Smooth muscle cell (in vitro differentiated cells): ENCODE data around the gene ROR2. TPM values are rescaled to one million over a fixed set of nuclear protein-coding genes. Genes with fewer than 3 reads are reported as not detected.

Source experiments
- DNase-seq: peaks from one replicate; lab custom pipeline; 2025; ENCODE audit not compliant: unreplicated experiment; lab: John Stamatoyannopoulos, UW
- H2AFZ ChIP-seq: fragments of 200-600 bp; sonication (generic); 2 replicates; pipeline ENCODE4 v1.6.0; 2016; ENCODE audit warnings: antibody characterized with exemption, low read depth, mild to moderate bottlenecking
- H3F3A ChIP-seq: fragments of 200-600 bp; sonication (generic); 2 replicates; pipeline ENCODE4 v1.6.0; 2017; ENCODE audit warnings: antibody characterized with exemption, low read depth
- H3K27ac ChIP-seq: fragments of 200-600 bp; sonication (generic); 2 replicates; pipeline ENCODE4 v1.5.1; 2016; ENCODE audit warnings: low read depth, mild to moderate bottlenecking
- H3K27me3 ChIP-seq: fragments of 200-600 bp; sonication (generic); 2 replicates; pipeline ENCODE4 v1.6.1; 2016; ENCODE audit warnings: low read depth, mild to moderate bottlenecking
- H3K36me3 ChIP-seq: fragments of 200-600 bp; sonication (generic); 2 replicates; pipeline ENCODE4 v1.5.1; 2016; ENCODE audit warnings: low read depth
- H3K4me1 ChIP-seq: fragments of 200-600 bp; sonication (generic); 2 replicates; pipeline ENCODE4 v1.5.1; 2016; ENCODE audit warnings: low read depth
- H3K4me2 ChIP-seq: fragments of 200-600 bp; sonication (generic); 2 replicates; pipeline ENCODE4 v1.6.0; 2016; ENCODE audit warnings: mild to moderate bottlenecking
- H3K4me3 ChIP-seq: fragments of 200-600 bp; sonication (generic); 2 replicates; pipeline ENCODE4 v1.5.1; 2016; ENCODE audit warnings: mild to moderate bottlenecking
- H3K79me2 ChIP-seq: fragments of 200-600 bp; sonication (generic); 2 replicates; pipeline ENCODE4 v1.6.0; 2016; ENCODE audit warnings: low read depth, mild to moderate bottlenecking
- H3K9ac ChIP-seq: fragments of 200-600 bp; sonication (generic); 2 replicates; pipeline ENCODE4 v1.6.0; 2016; ENCODE audit warnings: low read depth
- H3K9me3 ChIP-seq: fragments of 200-600 bp; sonication (generic); replicated peaks from 2 replicates; pipeline ENCODE4 v1.5.1; 2016; ENCODE audit warnings: low read depth
- H4K20me1 ChIP-seq: fragments of 200-600 bp; sonication (generic); 2 replicates; pipeline ENCODE4 v1.6.0; 2016; ENCODE audit warnings: low read depth
- WGBS: methylation state at CpG from one replicate; pipeline ENCODE4 v1.1.7; 2016; ENCODE audit warnings: low lambda C conversion rate; 5-methylcytosine and 5-hydroxymethylcytosine counted together
- polyA plus RNA-seq: library from polyadenylated mRNA; unstranded; fragments of >200 nt; fragmentation: Nextera tagmentation; extraction: Ambion mirVana; gene quantifications from 2 replicates; pipeline ENCODE4 v1.2.1, GENCODE V29; 2016
- total RNA-seq: library from RNA; depleted of rRNA; stranded (reverse); fragments of >200 nt; gene quantifications from 2 replicates; pipeline ENCODE4 v1.2.3, GENCODE V29; 2014
- TF ChIP-seq, protein P1 (sequence below): fragments of 200-600 bp; sonication (generic); IDR thresholded peaks from 2 replicates; pipeline ENCODE4 v1.5.1; 2017; ENCODE audit warnings: borderline replicate concordance, mild to moderate bottlenecking, antibody characterized with exemption; ENCODE audit not compliant: insufficient read depth, poor library complexity, severe bottlenecking

Gene ROR2
- total and polyA plus RNA-seq, 2 experiments from 2014 or later: 16.7 to 21.7 TPM

DNA sequence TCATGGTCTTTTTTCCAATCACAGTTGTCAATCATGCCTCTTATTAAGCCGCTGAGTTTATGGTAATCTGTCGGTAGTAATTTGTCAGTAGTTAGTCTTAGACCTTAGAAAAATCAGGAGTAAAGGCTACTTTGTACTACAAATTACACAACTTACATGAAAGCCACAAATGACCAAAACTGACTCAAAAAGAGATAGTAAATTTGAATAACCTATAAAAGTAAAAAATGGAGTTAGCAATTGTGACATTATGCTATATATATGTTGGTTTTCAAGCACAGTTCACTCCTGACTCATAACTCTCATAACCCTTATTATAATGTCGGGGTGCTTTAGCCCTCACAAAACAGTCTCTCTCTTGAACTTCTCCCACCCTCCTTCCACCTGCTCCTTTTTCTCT lies 251.8 kb downstream of the ROR2 start:
- Histone ChIP-seq H4K20me1 (no peaks in the 10 kb centered on the region), H3K4me2 (no peak overlapping the region), H3K9ac (no peak overlapping the region), H3K79me2 (no peaks in the 10 kb centered on the region), H3K9me3 (peaks cover 7% of the 10 kb centered on the region), H3F3A (no peaks in the 10 kb centered on the region), H2AFZ (no peak overlapping the region), H3K36me3 (no peaks in the 10 kb centered on the region), H3K4me3 (no peak overlapping the region), H3K4me1 (no peaks in the 10 kb centered on the region), H3K27ac (no peak overlapping the region), H3K27me3 (no peaks in the 10 kb centered on the region)
- 90% methylated on average over 3 of the region's 3 CpGs for WGBS
- no peak for DNase-seq
- TF ChIP-seq, protein P1, sequence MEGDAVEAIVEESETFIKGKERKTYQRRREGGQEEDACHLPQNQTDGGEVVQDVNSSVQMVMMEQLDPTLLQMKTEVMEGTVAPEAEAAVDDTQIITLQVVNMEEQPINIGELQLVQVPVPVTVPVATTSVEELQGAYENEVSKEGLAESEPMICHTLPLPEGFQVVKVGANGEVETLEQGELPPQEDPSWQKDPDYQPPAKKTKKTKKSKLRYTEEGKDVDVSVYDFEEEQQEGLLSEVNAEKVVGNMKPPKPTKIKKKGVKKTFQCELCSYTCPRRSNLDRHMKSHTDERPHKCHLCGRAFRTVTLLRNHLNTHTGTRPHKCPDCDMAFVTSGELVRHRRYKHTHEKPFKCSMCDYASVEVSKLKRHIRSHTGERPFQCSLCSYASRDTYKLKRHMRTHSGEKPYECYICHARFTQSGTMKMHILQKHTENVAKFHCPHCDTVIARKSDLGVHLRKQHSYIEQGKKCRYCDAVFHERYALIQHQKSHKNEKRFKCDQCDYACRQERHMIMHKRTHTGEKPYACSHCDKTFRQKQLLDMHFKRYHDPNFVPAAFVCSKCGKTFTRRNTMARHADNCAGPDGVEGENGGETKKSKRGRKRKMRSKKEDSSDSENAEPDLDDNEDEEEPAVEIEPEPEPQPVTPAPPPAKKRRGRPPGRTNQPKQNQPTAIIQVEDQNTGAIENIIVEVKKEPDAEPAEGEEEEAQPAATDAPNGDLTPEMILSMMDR: no peak

DNA sequence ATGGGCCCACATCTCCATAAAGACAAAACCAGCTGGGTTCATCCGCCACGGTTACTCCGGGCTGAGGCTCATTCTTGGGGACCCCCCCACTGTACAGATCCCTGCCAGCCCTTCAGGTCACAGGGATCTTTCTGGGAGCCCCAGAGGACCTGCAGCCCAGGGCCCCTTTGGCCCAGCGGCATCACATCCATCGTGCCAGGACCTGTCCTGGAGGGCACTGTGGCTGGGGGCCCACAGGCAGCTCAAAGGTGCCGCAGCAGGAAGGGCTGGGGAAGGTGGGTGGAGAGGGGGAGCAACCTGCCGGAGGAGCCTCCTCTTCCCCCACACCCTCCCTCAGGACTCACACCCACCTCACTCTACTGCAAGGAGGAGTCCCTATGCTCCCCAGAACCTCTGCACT lies 252.8 kb downstream of the ROR2 start:
- 94% methylated on average over 7 of the region's 7 CpGs for WGBS
- no peak for DNase-seq
- Histone ChIP-seq H3K4me1 (no peaks in the 10 kb centered on the region), H3K36me3 (no peaks in the 10 kb centered on the region), H2AFZ (no peak overlapping the region), H3K79me2 (no peaks in the 10 kb centered on the region), H3K4me2 (no peak overlapping the region), H4K20me1 (no peaks in the 10 kb centered on the region), H3F3A (no peaks in the 10 kb centered on the region), H3K27me3 (no peaks in the 10 kb centered on the region), H3K4me3 (no peak overlapping the region), H3K9me3 (no peaks in the 10 kb centered on the region), H3K9ac (no peak overlapping the region), H3K27ac (no peak overlapping the region)
- TF ChIP-seq, protein P1: no peak

DNA sequence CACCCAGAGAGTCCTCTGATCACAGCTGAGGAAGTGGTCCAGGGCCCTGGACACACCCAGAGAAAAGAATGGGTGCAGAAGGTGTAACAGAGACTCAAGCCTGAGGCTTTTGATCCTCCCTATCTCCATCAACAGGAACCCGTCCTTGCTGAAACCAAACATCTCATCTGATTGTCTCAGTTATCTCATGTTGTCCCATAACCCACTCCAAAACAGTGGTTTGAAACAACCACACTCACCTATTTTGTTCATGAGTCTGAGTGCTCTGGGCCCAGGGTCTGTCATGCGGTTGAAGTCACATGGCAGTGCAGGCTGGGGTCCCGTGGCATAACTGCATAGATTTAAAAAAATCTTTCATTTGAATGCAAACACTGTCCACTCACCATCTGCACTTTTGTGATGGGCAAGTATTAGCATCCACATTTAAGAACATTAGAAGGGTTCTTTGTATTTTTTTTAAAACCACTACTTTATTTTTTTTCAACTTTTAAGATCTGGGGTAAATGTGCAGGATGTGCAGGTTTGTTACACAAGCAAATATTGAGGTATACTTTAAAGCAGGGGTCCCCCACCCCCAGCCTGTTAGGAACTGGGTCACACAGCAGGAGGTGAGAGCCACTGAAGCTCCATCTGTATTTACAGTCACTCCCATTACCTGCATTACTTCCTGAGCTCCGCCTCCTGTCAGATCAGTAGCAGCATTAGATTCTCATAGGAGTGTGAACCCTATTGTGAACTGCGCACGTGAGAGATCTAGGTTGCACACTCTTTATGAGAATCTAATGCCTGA lies 255.8 kb downstream of the ROR2 start:
- no peak for DNase-seq
- TF ChIP-seq, protein P1: no peak
- H3K27ac ChIP-seq: no peak overlapping the region
- no peak overlapping the region for H3K4me3 ChIP-seq
- H3K27me3 ChIP-seq: no peaks in the 10 kb centered on the region
- no peaks in the 10 kb centered on the region for H3K36me3 ChIP-seq
- no peak overlapping the region for H3K9ac ChIP-seq
- no peak overlapping the region for H3K4me2 ChIP-seq
- H3K4me1 ChIP-seq: no peaks in the 10 kb centered on the region
- WGBS: 94% methylated on average over 6 of the region's 6 CpGs
- no peaks in the 10 kb centered on the region for H3F3A ChIP-seq
- no peaks in the 10 kb centered on the region for H3K9me3 ChIP-seq
- no peaks in the 10 kb centered on the region for H3K79me2 ChIP-seq
- H4K20me1 ChIP-seq: no peaks in the 10 kb centered on the region
- H2AFZ ChIP-seq: no peak overlapping the region

DNA sequence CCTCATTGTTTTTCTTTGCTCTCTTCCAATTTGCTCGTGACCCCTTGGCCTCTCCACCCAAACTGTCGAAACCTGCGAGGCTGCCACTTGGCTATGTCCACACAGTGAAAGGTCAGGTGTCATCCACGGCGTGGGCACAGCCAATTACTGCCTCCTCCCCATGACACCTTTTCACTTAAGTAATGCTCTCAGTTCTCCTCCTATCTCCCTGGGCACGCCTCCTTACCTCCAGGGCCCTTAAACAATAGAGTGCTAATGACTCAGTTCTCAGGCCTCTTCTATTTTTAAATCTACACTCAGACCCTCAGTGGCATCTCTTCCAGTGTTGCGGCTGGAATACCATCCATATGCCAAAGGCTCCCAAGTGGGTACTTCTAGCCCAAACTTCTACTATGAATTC lies 256.8 kb downstream of the ROR2 start:
- Histone ChIP-seq H2AFZ (no peak overlapping the region), H3K79me2 (no peaks in the 10 kb centered on the region), H3F3A (no peaks in the 10 kb centered on the region), H3K9ac (no peak overlapping the region), H3K27ac (no peak overlapping the region), H3K9me3 (no peaks in the 10 kb centered on the region), H3K27me3 (no peaks in the 10 kb centered on the region), H3K36me3 (no peaks in the 10 kb centered on the region), H3K4me2 (no peak overlapping the region), H4K20me1 (no peaks in the 10 kb centered on the region), H3K4me3 (no peak overlapping the region), H3K4me1 (no peaks in the 10 kb centered on the region)
- WGBS: 65% methylated on average over 7 of the region's 7 CpGs
- no peak for DNase-seq
- TF ChIP-seq, protein P1: no peak
